ENCODE data around the gene SPATA3. TPM values are rescaled to one million over a fixed set of nuclear protein-coding genes. Genes with fewer than 3 reads are reported as not detected.
A peak's percentile ranks its signal among the peaks of the same experiment; 100 is the strongest.

Gene SPATA3
- total RNA-seq, 1 donor from 2014 or later = not detected

GRCh38 chr2:230968921-230969658, 26.8 kb upstream of the SPATA3 start:
- DNase-seq = no peak

GRCh38 chr2:230969659-230970015, 26.3 kb upstream of the SPATA3 start:
- no peak for DNase-seq

- no peak for DNase-seq
Measured at GRCh38 chr2:230972046-230972445, 23.9 kb upstream of the SPATA3 start.

- no peak for DNase-seq
Measured at GRCh38 chr2:230974096-230974913, 21.6 kb upstream of the SPATA3 start.

GRCh38 chr2:230975927-230976326, 20.0 kb upstream of the SPATA3 start:
- no peak for DNase-seq

GRCh38 chr2:230976671-230977171, 19.2 kb upstream of the SPATA3 start:
- no peak for DNase-seq

- no peak for DNase-seq
Measured at GRCh38 chr2:230980468-230980867, 15.5 kb upstream of the SPATA3 start.

GRCh38 chr2:230981704-230982103, 14.2 kb upstream of the SPATA3 start:
- no peak for DNase-seq

GRCh38 chr2:230982126-230982525, 13.8 kb upstream of the SPATA3 start:
- no peak for DNase-seq

GRCh38 chr2:230982528-230982927, 13.4 kb upstream of the SPATA3 start:
- DNase-seq = no peak

- DNase-seq = no peak
Measured at GRCh38 chr2:230983566-230983965, 12.4 kb upstream of the SPATA3 start.

- DNase-seq = no peak
Measured at GRCh38 chr2:230984393-230985220, 11.3 kb upstream of the SPATA3 start.

- DNase-seq = no peak
Measured at GRCh38 chr2:230985519-230986231, 10.2 kb upstream of the SPATA3 start.

- no peak for DNase-seq
Measured at GRCh38 chr2:230986520-230987136, 9.3 kb upstream of the SPATA3 start.

GRCh38 chr2:230987137-230988020, 8.5 kb upstream of the SPATA3 start:
- DNase-seq = peak; percentile 81

- no peak for DNase-seq
Measured at GRCh38 chr2:230989731-230990130, 6.2 kb upstream of the SPATA3 start.

GRCh38 chr2:230990131-230990898, 5.6 kb upstream of the SPATA3 start:
- DNase-seq = no peak

GRCh38 chr2:230990899-230991150, 5.1 kb upstream of the SPATA3 start:
- DNase-seq = no peak

GRCh38 chr2:230991598-230991997, 4.3 kb upstream of the SPATA3 start:
- DNase-seq = no peak

GRCh38 chr2:230996661-230997060, 740 bp downstream of the SPATA3 start:
- no peak for DNase-seq

Data from dermis blood vessel endothelial cell (primary cell).